ENCODE results near the gene CEP131.
A peak's percentile ranks its signal among the peaks of the same experiment; 100 is the strongest.
"Not testable (repeated sequence)": the region's sequence is repeated elsewhere in the genome, so short reads cannot be mapped to it uniquely, and the experiment has no call there.

Gene CEP131

DNA sequence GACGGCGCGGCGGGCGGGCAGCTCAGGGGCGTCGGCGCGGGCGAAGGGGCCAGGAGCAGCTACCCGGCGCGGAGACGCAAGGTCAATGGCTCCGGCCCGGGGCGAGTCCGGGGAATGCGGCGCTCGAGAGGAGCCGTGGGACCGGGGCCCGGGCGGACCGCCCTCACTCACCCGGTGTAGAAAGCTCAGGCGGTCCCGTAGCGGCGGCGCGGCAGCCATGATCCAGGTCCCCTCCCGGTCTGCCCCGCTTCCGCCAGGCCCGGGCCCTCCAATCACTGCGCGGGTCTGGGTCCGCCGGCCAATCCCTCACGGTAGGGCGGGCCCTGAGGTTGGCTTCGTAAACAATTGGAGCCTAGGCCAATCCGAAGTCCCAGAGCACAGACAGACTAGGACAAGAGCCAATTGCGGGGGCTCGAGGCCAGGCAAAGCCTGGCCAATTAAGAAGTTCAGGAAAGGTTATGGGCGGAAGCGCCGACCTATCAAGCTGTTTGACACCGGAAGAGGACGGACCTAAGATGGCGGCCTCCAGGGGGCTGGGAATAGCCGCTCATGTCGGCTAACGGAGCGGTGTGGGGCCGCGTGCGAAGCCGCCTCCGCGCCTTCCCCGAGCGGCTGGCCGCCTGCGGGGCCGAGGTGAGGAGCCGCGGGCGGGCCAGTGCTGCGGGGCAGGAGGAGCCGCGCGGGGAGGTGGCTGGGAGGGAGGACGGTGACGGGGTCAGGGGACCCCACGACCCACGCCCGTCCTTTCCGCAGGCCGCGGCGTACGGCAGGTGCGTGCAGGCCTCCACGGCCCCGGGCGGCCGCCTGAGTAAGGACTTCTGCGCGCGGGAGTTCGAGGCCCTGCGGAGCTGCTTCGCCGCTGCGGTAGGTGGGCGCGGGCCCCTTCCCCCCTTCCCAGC lies 16.3 kb upstream of the CEP131 start, which contains the start of the genes NDUFAF8 and TEPSIN:
TSS of gene NDUFAF8 (plus strand) at position 504 of the 899 bp plus-strand sequence. CDS start at position 550, 46 bp downstream.
TSS of gene TEPSIN (minus strand) at position 241 of the 899 bp plus-strand sequence. CDS start at position 219, 22 bp downstream.
- peak; percentile 98 for DNase-seq (ENCODE audit: low spot score)

DNA sequence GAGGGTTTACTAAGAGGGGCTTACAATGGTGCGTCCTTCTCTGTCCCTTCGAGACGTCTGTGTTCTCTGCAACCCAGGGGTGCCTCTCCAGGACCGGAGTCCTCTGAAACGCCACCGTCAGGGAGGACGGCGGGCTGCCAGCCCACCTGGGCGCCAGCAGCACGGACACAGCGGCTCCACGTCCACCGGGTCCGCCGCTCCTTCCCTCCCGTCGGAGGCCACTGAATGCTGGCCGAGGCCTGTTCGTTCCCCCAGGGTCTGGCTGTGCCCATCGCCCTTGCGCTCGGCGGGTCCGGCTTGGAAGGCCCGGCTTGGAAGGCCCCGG lies 15.7 kb upstream of the CEP131 start:
- DNase-seq (ENCODE audit: low spot score): no peak

DNA sequence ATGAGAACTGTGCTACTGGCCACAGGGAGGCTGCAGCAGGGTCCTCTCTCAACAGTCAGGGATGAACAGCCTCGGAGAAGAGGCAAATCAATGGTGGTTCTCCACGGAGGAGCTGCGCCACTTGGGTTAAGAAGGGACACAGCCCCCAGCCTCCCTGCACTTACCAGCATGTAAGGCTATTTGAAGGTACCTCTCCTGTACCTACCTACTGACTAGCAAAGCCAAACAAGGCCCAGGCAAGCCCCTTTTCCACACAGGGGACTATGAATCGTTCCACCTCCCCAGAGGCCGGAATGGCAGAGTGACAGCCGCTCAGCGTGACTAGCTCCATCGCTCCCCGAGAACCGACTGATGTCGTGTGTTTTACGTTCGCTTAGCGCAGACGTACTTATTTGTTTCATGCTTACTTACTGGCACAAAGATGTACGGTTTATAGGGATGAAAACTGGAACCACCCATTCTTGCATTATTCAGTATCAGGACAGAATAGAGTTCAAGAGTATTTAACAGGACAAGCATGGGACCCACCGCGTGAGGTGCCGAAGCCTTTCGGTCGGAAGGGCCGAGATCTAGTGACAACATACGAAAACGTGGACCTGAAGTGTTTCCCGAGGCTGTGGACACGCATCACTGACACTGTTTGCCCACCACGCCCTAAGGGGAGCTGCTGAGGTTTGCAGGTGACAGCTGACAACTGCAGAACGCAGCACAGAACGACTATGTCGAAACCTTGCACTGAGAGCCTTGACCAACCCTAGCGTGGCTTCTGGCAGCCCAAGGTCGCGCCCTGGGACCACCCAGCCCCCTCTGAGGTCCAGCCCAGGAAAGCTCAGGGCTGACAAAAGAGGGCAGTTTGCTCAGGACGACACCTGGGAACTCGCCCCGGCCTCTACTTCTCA lies 15.1 kb upstream of the CEP131 start:
- DNase-seq (ENCODE audit: low spot score): no peak

DNA sequence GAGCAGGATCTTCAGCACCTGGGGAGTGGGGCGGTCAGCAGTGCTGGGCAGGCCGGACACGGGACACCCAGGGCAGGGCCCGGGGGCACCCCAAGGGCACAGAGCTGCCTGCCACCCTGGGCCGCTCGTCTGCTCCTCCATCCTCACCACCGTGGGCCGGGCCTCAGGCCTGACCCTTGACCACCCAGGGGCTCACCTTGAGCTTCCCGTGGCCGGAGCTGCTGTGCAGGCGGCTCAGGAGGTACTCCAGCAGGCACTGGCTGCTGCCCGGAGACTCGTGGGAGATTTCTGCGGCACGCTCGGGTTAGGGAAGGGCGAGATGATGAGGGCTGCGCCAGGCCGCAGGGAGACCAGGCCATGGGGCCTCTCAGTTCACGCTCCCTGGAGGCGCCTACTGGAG lies 14.0 kb upstream of the CEP131 start:
- no peak for DNase-seq (ENCODE audit: low spot score)

DNA sequence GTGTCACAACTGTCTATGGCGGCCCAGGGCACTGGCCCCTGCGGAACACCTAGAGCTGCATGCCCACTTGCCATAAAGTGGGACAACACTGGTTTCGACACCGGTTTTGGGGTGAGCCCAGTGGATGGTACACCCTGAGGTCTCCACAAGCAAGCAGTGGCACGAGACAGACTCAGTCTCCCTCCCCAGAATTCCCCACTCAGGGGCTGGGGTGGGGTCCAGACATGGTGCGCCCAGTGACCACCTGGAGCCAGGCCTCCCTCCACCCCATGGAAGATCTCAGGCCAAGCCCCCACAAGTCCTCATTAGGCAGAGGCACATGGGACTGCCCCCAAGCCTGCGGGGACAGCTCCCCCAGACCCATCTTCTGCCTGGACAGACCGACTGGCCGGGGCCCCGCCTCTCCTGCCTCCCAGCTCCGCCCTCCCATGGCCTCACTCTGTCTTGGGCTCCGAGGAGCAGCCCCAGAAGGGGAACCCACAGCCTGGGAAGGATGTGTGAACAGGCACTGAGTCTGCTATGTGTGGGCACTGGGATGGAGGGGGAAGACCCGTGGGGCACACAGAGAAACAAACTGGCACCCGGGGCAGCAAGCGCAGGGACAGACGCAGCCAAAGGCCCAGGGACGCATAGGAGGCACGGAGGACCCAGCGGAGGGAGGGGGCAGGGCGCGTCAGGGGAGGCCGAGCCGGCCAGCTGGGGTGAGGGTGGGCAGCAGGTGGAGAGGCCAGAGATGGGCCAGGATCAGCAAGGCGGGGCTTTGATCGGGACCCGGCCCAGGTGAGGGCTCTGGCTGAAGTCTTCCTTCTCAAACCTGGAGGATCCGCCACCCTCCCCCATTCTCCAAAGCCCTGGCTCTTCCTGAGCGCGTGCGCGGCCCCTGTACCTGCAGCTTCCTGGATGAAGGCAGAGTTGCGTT lies 13.3 kb upstream of the CEP131 start:
- DNase-seq (ENCODE audit: low spot score): no peak

DNA sequence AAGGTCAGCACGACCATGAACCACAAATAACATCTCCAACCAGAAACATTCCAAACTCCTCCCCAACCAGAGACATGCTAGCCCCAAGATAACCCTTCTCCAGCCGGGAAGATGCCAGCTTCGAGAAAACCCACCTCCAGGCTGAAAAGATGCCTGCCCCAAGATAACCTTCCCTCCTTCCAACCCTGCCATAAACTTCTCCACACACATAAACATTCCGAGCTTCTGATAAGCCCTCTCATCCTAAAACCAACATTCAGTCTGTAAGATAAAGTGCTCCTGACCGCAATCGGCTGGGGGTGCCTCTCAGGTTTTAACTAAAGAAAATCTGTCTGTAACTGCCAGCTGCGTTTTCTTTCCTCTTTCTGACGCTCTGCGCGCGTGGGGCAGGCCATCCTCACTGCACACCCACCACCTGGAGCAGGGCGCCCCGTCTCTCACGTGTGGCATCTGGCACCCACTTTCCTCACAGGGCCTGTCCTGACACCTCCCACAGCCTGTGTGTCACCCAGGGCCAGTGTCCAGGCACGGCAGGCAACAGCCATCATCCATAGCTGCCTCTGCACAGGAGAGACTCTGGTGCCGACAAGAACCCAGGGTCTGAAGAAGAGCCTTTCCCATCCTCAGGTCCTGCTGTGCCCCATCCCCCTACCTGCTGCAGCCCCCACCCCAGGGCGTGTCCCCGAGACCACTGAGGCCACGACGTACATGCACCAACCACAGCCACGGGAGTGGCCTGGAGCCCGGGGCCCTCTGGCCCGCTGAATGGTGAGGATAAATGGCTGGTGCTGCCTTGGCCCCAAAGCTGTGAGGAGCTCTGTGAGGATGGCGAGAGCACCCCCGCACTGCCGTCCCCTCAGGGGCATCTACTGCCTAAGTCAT lies 12.4 kb upstream of the CEP131 start:
- DNase-seq (ENCODE audit: low spot score): no peak

DNA sequence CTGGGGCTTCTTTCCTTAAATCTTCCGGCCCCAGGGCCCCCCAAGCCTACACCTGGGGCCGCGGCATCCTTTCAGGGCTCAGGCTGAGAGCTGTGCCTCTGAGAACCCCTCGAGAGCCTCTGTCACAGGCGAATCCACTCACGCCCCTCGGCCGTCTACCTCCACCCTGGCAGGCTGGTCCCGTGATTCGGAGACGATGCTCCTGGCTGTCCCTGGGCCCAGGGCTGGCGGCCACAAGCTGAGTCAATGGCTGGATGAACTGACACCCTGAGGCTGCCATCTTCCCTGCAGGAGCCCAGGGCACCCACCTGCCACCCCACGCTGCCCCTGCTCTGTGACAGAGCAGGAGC lies 11.7 kb upstream of the CEP131 start:
- DNase-seq (ENCODE audit: low spot score): no peak

DNA sequence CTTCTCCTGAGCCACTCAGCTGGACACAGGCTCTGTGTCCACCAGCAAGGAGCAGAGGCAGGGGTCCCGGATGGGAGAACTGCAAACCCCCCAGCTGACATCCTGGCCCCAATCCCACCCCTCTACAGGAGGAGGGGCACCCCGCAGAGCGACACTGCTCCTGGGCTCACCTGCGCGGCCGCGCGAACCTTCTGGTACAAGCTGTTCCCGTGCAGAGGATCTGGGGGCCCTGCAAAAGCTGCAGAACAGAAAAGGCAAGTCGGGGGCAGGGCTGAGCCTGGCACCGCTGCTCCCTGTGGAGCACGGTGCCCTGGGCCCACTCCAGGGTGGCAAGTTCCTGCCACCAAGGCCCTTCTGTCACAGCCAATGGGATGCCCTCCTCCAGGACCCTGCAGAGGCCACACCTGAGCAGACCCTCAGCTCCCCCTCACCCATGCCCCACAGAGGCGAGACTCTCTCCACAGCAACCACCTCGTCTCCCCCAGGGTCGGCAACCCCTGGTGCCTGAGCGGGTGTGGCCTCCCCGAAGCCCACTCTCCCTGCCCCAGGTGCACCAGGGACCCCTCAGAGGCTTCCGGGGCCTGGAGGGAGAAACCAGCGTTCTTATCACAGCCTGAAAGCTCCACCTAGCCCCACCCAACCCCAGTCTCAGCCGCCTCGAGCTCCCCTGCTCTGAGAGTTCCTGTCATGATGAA lies 11.2 kb upstream of the CEP131 start:
- DNase-seq (ENCODE audit: low spot score): no peak

DNA sequence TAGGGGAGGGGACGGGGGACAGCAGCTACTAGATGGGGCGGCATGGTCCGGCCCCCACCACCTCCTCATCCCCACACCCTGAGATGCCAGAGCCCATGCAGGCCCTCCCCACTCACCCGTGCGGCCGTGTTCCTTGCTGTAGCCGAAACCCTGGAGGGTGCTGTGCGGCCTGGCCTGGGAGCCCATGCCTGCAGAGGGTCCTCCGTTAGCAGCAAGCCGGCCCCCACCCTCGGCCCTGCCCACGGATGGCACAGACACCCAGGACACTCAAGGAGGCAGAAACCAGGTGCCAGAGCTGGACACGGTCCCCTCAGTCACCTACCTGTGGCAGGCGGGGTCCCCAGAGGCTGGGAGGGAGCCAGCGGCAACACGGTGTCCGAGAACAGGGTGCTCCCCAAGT lies 10.6 kb upstream of the CEP131 start:
- no peak for DNase-seq (ENCODE audit: low spot score)

DNA sequence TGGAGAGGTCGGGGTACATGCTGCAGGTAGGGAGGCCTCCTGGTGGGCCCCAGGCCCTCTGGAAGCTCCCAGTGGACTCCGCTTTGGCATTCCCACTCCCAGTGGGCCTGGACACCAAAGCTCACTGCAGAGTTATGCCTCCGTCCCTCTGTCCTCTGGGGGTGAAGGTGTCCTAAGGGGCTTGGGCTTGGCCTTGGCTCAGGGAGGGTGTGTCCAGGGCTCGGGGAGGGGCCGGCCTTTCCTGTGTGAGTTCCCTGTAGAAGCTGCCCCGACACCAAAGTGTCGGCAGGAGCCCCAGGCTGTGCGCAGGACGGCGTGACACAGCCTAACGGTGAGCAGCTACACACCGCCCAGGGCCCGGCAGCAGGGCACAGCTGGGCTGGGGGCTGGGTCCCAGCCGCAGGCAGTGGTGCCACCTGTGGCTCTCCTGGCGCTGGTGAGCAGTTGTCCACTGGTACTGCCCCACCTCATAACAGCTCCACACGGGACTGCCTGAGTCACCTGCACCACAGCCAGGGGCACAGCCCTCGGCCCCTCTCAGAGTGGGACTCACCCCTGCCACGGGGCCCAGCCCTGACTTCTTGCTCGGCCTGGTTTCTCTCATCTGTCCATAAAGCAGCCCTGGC lies 10.0 kb upstream of the CEP131 start:
- no peak for DNase-seq (ENCODE audit: low spot score)

DNA sequence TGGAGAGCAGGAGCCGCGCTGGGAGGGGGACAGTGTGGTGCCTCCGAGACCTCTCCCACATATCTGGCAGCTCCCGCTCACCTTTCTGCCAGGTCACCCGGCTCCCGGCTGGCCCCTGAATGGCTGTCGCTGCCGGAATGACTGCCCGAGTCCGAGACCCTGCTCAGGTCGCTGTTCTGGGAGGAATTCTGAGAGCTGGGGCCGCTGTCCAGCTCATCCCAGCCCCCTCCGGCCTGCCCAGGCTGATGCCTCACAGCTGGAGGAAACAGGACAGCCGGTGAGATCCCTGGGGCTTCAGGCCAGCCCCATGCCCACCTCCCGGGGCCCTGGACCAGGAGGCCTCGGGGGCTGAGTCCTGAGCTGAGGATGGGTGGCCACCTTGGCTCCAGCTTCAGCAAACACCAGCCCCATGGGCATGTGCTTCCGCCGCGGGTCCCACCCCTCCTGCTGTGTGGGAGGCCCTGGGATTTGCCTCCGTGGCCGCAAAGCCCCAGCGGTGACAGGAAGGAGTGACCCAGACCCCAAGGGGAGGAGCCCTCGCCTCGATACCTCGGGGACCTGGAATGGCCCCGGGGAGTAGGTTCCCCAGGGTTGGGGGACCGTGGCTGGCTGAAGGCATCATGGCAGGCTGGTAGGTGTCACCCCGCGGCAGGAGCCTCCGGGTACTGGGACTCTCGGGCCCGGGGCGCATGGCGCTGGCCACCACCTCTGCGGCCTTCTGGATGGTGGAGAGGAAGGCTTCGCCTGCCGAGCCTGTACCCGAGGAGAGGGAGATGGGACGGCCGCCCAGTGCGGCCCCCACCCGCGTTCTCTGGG lies 9.2 kb upstream of the CEP131 start:
- no peak for DNase-seq (ENCODE audit: low spot score)

DNA sequence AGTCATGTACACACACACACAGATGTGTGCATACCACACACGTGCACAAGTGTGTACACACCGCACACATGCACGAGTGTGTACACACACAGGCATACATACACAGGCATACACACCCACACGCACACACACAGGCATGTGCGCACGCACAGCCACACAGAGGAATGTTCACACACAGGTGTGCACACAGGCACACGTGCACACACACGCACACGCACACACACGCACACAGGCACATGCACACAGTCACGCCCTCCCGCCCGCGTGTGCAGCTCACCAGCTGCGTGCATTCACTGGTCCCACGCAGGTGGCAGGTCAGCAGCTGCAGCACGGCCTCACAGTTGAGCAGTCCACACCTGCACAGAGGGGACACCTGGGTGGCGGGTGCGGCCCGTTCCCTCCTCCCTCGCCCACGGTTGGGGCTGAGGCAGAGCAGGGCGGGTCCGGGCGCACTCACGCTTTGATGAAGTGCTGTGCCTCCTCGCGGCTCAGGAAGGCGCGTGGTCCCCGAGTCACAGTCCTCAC lies 8.4 kb upstream of the CEP131 start:
- no peak for DNase-seq (ENCODE audit: low spot score)

DNA sequence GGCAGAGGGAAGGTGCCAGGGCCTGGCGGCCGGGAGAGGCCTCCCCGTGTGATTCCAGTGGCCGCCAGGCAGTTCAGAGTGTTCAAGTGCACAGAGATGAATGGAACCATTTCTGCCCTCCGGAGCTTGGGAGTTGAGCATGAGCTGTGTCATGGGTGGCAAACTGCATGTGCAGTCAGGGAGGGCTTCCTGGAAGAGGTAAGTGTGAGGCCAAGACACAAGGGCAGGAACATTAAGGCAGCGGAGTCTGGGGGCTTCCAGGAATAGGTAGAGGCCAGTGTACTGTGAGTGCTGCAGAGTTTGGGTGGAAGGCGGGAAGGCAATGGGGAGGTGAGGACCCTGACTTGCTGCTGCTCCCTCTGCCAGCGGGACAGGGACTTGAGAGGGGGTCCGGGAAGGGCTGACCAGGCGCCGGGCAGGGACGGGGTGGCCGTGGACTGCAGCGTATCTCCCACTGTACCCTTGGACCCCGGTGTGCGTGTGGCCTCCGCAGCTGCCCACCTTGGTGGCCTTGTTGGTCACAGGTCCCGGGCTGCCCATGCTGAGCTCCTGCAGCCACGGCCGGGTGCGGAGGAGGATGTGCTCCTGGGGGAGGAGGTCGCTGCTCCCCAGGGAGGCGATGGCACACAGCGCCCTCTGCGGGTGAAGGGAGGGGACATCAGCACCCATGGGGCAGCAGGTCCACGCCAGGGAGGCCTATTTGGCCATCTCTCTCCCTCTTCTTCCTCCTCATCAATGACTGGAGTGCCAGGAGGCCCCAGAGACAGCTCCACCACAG lies 7.5 kb upstream of the CEP131 start:
- no peak for DNase-seq (ENCODE audit: low spot score)

DNA sequence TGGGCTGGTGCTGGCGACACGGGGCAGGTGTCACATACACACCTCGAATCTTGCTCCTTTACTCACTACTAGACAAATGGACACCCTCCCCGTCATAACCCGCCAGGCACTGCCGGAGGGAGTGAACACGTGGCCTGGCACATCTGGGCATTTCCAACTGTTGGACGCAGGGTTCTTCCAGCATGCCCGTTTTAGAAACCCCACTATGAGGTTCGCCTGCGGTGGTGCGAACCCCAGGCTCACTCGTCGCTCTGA lies 6.8 kb upstream of the CEP131 start:
- DNase-seq (ENCODE audit: low spot score): no peak

DNA sequence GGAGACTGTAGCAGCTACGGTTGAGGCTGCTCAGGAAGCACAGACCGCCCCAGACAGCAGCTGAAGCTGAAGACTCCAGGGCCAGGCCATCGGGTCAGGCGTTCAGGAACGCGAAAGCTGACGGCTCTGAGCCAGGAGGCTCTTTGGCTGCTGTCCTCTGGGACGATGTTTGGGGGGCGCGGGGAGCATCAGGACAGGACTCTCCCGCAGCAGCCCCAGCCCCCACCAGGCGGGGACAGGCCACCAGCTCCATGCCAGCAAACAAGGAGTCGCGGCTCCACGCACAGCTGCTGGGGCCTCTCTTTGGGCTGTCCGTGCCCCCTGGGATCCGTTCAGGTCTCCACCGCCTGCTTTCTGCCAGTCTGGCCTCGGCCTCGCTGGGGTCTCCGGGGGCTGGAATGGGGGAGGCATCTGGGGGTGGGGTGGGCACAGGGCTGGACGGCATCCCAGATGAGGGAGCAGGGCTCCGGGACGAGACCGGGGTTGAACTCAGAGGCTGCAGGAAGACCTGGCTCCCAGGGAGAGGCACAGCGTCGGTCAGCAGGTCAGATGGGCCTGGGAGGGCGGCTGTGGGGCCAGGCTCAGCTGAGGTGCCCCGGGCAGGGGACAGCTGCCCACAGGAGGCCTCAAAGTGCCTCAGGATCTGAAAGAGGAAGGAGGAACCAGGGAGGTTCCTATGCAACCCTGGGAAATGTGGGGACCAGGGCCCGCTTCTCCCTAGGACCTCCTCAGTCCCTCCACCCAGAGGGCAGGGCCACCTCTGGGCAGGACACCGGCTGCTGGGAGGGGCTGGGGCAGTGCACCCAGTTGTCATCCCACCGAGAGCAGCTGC lies 6.3 kb upstream of the CEP131 start:
- no peak for DNase-seq (ENCODE audit: low spot score)

DNA sequence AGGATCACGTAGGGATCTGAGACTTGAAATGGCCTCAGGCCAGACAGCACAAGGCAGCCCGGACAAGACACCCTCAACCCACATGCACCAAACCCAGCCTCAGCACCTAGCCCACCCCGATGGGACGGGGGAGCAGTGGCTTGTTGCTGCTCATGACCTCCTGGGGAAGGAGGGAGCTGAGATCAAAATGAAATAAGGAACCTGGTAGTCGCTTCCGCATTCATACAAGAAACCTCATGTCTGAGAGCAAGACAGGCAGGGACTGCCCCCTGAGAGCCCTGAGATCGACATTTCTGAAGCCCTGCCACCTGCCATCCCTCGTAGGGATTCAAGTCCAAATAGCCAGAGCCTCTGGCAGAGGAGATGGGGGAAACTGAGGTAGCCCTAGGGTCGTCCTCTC lies 5.7 kb upstream of the CEP131 start:
- DNase-seq (ENCODE audit: low spot score): no peak

DNA sequence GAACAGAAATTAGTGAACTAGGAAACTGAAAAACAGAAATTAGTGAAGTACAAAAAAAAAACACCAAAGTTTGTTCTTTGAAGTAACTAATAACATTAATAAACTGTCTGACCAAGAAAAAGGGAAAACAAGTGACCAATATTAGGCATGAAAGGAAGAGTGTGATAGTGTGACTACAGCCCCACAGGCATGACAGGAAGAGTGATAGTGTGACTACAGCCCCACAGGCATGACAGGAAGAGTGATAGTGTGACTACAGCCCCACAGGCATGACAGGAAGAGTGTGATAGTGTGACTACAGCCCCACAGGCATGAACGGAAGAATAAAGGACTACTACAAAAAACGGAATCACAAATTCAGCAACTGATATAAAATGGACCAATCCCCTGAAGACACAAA lies 4.9 kb upstream of the CEP131 start:
- DNase-seq (ENCODE audit: low spot score): not testable (repeated sequence)

Data from CD4-positive, alpha-beta T cell treated with Interleukin-15 for 4 hours (primary cell).